B cell (primary cell): ENCODE measurements around the gene SACM1L.

Source experiments
- CTCF ChIP-seq: fragments of 200-600 bp; IDR thresholded peaks from one replicate; pipeline ENCODE4 v1.8.0; 2022; ENCODE audit warnings: antibody characterized with exemption, mild to moderate bottlenecking
- EZH2 ChIP-seq: IDR thresholded peaks from 2 replicates; pipeline ENCODE4 v1.6.1; 2012; ENCODE audit warnings: borderline replicate concordance, low read depth, mild to moderate bottlenecking, moderate library complexity, low read length; ENCODE audit not compliant: insufficient read depth, poor library complexity, severe bottlenecking

- TF ChIP-seq CTCF (no peak), EZH2 (no peak)
These were observed 15.9 kb upstream of the SACM1L start for GRCh38 chr3:45673273-45673672.
